Putamen (tissue), 1 donor: ENCODE results near the gene CDCA4.
"Not testable (repeated sequence)": the region's sequence is repeated elsewhere in the genome, so short reads cannot be mapped to it uniquely, and the experiment has no call there.

Experiments used
- DNase-seq: peaks from one replicate; pipeline ENCODE4 v3.0.0-alpha.2; 2016; ENCODE audit warnings: low spot score

CDCA4 gene

GRCh38 chr14:105020815-105021655 lies at the start of gene CDCA4:
Gene CDCA4 (minus strand): TSS chr14:105021083. CDS start chr14:105011929, 9,154 bp downstream.
- DNase-seq = peak; percentile 96

- DNase-seq = no peak
Measured at GRCh38 chr14:105069871-105070759, 49.2 kb upstream of the CDCA4 start.

GRCh38 chr14:105069522-105069870 lies 48.6 kb upstream of the CDCA4 start:
- no peak for DNase-seq

GRCh38 chr14:105068818-105069217 lies 47.9 kb upstream of the CDCA4 start:
- DNase-seq = no peak

- DNase-seq = no peak
Measured at GRCh38 chr14:105067969-105068301, 47.1 kb upstream of the CDCA4 start.

GRCh38 chr14:105067140-105067968 lies 46.5 kb upstream of the CDCA4 start:
- DNase-seq = no peak

GRCh38 chr14:105066240-105067071 lies 45.6 kb upstream of the CDCA4 start:
- no peak for DNase-seq

GRCh38 chr14:105065280-105066228 lies 44.7 kb upstream of the CDCA4 start, which contains the start of gene GPR132:
Gene GPR132 (minus strand): TSS chr14:105065430. CDS start chr14:105055420, 10,010 bp downstream.
- DNase-seq = no peak

- DNase-seq = no peak
Measured at GRCh38 chr14:105064721-105065143, 43.8 kb upstream of the CDCA4 start.

- DNase-seq = no peak
Measured at GRCh38 chr14:105064001-105064400, 43.1 kb upstream of the CDCA4 start.

GRCh38 chr14:105063506-105063905 lies 42.6 kb upstream of the CDCA4 start:
- not testable (repeated sequence) for DNase-seq

- DNase-seq = no peak
Measured at GRCh38 chr14:105063056-105063455, 42.2 kb upstream of the CDCA4 start.

- DNase-seq = no peak
Measured at GRCh38 chr14:105062048-105062433, 41.2 kb upstream of the CDCA4 start.

GRCh38 chr14:105061428-105062047 lies 40.7 kb upstream of the CDCA4 start:
- no peak for DNase-seq

GRCh38 chr14:105060751-105061427 lies 40.0 kb upstream of the CDCA4 start:
- DNase-seq = no peak

- DNase-seq = no peak
Measured at GRCh38 chr14:105059925-105060565, 39.2 kb upstream of the CDCA4 start.

- DNase-seq = no peak
Measured at GRCh38 chr14:105059035-105059924, 38.4 kb upstream of the CDCA4 start.
